Spleen (tissue), 7 donors: ENCODE measurements around the gene CNGA3.

ENCODE experiments used
- CTCF ChIP-seq, 11 experiments: fragments of 200-600 bp in 7 of 11; fragments of 450-650 bp in 4 of 11; sonication (generic) in 4 of 11; IDR thresholded peaks in 8 of 11; conservative IDR thresholded peaks in 3 of 11; 1 replicate in 7 of 11; 2 replicates in 4 of 11; pipeline versions ENCODE4 v1.4.0 to v1.8.0; 2016 to 2021; ENCODE audit warnings: antibody characterized with exemption in 11 of 11, inconsistent platforms in 4 of 11, mild to moderate bottlenecking in 1 of 11
- POLR2A ChIP-seq, 3 donors: fragments of 450-650 bp; IDR thresholded peaks; one replicate each; pipeline ENCODE4 v1.5.1; 2017; ENCODE audit warnings: antibody characterized with exemption in 3 of 3, mild to moderate bottlenecking in 1 of 3
- donor health status: DM: no; HTN: no; CAD: no; lungs with moderate emphysema.
- donor health status: DM: no; HTN: no; CAD: no.
- donor health status: DM: no; HTN: no; CAD: no.

DNA sequence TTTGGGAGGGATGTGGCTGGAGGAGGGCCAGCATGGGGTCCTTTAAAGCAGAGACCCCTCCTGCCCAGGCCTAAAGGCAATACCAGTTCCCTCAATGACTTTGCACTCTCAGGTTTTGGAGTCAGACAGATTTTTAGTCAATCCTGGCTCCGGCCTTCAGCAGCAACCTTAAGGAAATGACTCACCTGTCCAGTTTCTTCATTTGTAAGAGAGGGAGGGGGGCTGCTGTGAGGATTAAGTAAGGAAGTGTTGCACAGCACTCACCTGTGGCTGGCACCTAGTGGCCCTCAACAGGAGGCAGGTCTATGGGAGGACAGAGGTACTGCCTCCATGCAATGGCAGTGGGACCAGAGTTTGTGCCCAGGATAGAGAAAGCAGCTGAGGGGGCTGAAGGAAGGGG lies 13.7 kb downstream of the CNGA3 start:
- no peak for TF ChIP-seq CTCF (IDR thresholded peaks at IDR 0.05 in 8 of 11, conservative IDR thresholded peaks at IDR 0.05 in 3 of 11)
- no peak for TF ChIP-seq POLR2A (IDR thresholded peaks at IDR 0.05)
